Activated B cell treated with CpG ODN at 0.5 μM for 24 hours (primary cell): Measurements from ENCODE around the gene USE1. TPM values are rescaled to one million over a fixed set of nuclear protein-coding genes. Genes with fewer than 3 reads are reported as not detected.

Experiments used
- ATAC-seq: fragments of 200-7000 bp; cut with Tn5 transposase; one replicate; pipeline ENCODE4 v1.10.0; 2021; ENCODE audit warnings: low read depth, mild to moderate bottlenecking, moderate library complexity
- CTCF ChIA-PET: fragments of 350-600 bp; sonication (Branson Sonifier 250); formaldehyde crosslinking; loops from one replicate; lab custom pipeline; 2021; ENCODE audit warnings: antibody characterized with exemption; lab: Charles Lee
- POLR2A ChIA-PET: fragments of 350-600 bp; sonication (Branson Sonifier 250); formaldehyde crosslinking; loops from one replicate; lab custom pipeline; 2021; ENCODE audit warnings: antibody characterized with exemption; lab: Charles Lee
- DNase-seq: peaks from one replicate; pipeline ENCODE4 v3.0.0; 2022
- H3K27ac Mint-ChIP-seq: one replicate; pipeline ENCODE4 v1.8.0; 2020; ENCODE audit warnings: mixed read lengths
- H3K27me3 Mint-ChIP-seq: one replicate; pipeline ENCODE4 v1.8.0; 2021; ENCODE audit warnings: mixed read lengths
- H3K36me3 Mint-ChIP-seq: one replicate; pipeline ENCODE4 v1.8.0; 2021; ENCODE audit warnings: low read depth, mixed read lengths
- H3K4me1 Mint-ChIP-seq: one replicate; pipeline ENCODE4 v1.8.0; 2021; ENCODE audit warnings: mixed read lengths
- H3K4me3 Mint-ChIP-seq: one replicate; pipeline ENCODE4 v1.8.0; 2020; ENCODE audit warnings: mild to moderate bottlenecking, mixed read lengths
- H3K9me3 Mint-ChIP-seq: one replicate; pipeline ENCODE4 v1.8.0; 2020; ENCODE audit warnings: mixed read lengths
- CTCF ChIP-seq: fragments of 200-600 bp; IDR thresholded peaks from one replicate; pipeline ENCODE4 v1.8.0; 2022; ENCODE audit warnings: antibody characterized with exemption, mild to moderate bottlenecking
- intact Hi-C: fragments of 100-400 bp; cut with micrococcal nuclease; formaldehyde crosslinking; loops from one replicate; pipeline ENCODE4 v1.15.1; 2024
- total RNA-seq: library from RNA; stranded (reverse); gene quantifications from 2 replicates; pipeline ENCODE4 v1.2.3, GENCODE V29; 2022

The USE1 gene
- total RNA-seq, 1 donor from 2014 or later = 43.4 TPM

- intact Hi-C loops = no loop called here
- H3K4me1 Mint-ChIP-seq = no peaks in the 10 kb centered on the region
- H3K9me3 Mint-ChIP-seq = no peaks in the 10 kb centered on the region
- peaks cover 80% of the 10 kb centered on the region for H3K36me3 Mint-ChIP-seq
- no peak for TF ChIP-seq CTCF
- ChIA-PET POLR2A (no interaction called here), CTCF (no interaction called here)
- DNase-seq (no peak), ATAC-seq (peak; percentile 38)
- no peak overlapping the region for H3K4me3 Mint-ChIP-seq
- no peaks in the 10 kb centered on the region for H3K27me3 Mint-ChIP-seq
- no peak overlapping the region for H3K27ac Mint-ChIP-seq
Observed at GRCh38 chr19:17202249-17202648, 12.9 kb upstream of the USE1 start.

GRCh38 chr19:17202713-17203112, 12.4 kb upstream of the USE1 start:
- no peak for TF ChIP-seq CTCF
- intact Hi-C loops = no loop called here
- no peak for ATAC-seq
- no peaks in the 10 kb centered on the region for H3K27me3 Mint-ChIP-seq
- no peaks in the 10 kb centered on the region for H3K9me3 Mint-ChIP-seq
- ChIA-PET POLR2A (interaction anchor here (0.7 kb wide), 1 partner anchor 12 kb away, joined by 4 read pairs; the partner anchor contains the start of gene USE1), CTCF (no interaction called here)
- no peak for DNase-seq
- no peak overlapping the region for H3K4me3 Mint-ChIP-seq
- no peak overlapping the region for H3K27ac Mint-ChIP-seq
- H3K36me3 Mint-ChIP-seq = peaks cover 75% of the 10 kb centered on the region
- no peaks in the 10 kb centered on the region for H3K4me1 Mint-ChIP-seq

GRCh38 chr19:17205237-17206140, 9.7 kb upstream of the USE1 start:
- ChIA-PET CTCF (interaction anchor here (1.0 to 1.9 kb wide), 4 partner anchors 30 to 139 kb away, joined by 3 to 5 read pairs (median 4); no protein-coding TSS in a partner anchor), POLR2A (interaction anchor here (0.6 to 1.7 kb wide), 4 partner anchors 10 to 101 kb away, joined by 3 to 6 read pairs (median 4); partner anchors contain the start of gene USE1)
- ATAC-seq (peak; percentile 72), DNase-seq (peak; percentile 48)
- no peak overlapping the region for H3K27ac Mint-ChIP-seq
- H3K4me1 Mint-ChIP-seq = peaks cover 15% of the 10 kb centered on the region
- TF ChIP-seq CTCF = no peak
- no peak overlapping the region for H3K4me3 Mint-ChIP-seq
- H3K9me3 Mint-ChIP-seq = no peaks in the 10 kb centered on the region
- H3K36me3 Mint-ChIP-seq = peaks cover 71% of the 10 kb centered on the region
- no peaks in the 10 kb centered on the region for H3K27me3 Mint-ChIP-seq
- intact Hi-C loops = loop anchor here (1.0 kb wide), 3 partner anchors 30 to 138 kb away; no protein-coding TSS in a partner anchor

- TF ChIP-seq CTCF = no peak
- Mint-ChIP-seq H3K27ac (no peak overlapping the region), H3K4me1 (peaks cover 17% of the 10 kb centered on the region), H3K27me3 (no peaks in the 10 kb centered on the region), H3K9me3 (no peaks in the 10 kb centered on the region), H3K4me3 (no peak overlapping the region), H3K36me3 (peaks cover 65% of the 10 kb centered on the region)
- POLR2A ChIA-PET = interaction anchor here (0.8 kb wide), 1 partner anchor 99 kb away, joined by 3 read pairs; no protein-coding TSS in a partner anchor
- DNase-seq = no peak
- intact Hi-C loops = no loop called here
- CTCF ChIA-PET = interaction anchor here (1.4 kb wide), 1 partner anchor 77 kb away, joined by 5 read pairs; no protein-coding TSS in a partner anchor
- ATAC-seq = no peak
Observed at GRCh38 chr19:17206736-17207581, 8.2 kb upstream of the USE1 start.
